Fibroblast of mammary gland (primary cell): ENCODE results near the gene ZNF583.

ENCODE experiments used
- DNase-seq: peaks from one replicate; pipeline ENCODE4 v3.0.0-alpha.2; 2010; ENCODE audit warnings: low read depth
- H3K4me3 ChIP-seq: 2 replicates; pipeline ENCODE4 v1.5.1; 2011; ENCODE audit warnings: low read depth, mild to moderate bottlenecking, low read length, moderate library complexity; ENCODE audit not compliant: control insufficient read depth
- CTCF ChIP-seq: conservative IDR thresholded peaks from 2 replicates; pipeline ENCODE4 v1.5.1; 2011; ENCODE audit warnings: low read depth, low read length, inconsistent platforms; ENCODE audit not compliant: control insufficient read depth, insufficient read depth

The ZNF583 gene

GRCh38 chr19:56403764-56404704 is at the start of gene ZNF583:
ZNF583 (plus strand) TSS chr19:56404332; CDS start chr19:56407115, 2,783 bp downstream.
- no peak for TF ChIP-seq CTCF
- peak within 1 kb of the TSS; percentile 71 for H3K4me3 ChIP-seq
- DNase-seq, result peak; percentile 97

- no peak for TF ChIP-seq CTCF
- no peak for DNase-seq
- H3K4me3 ChIP-seq, result no peak overlapping the region
Observed at GRCh38 chr19:56355517-56355916, 48.6 kb upstream of the ZNF583 start.

- DNase-seq, result no peak
- no peak overlapping the region for H3K4me3 ChIP-seq
- no peak for TF ChIP-seq CTCF
Observed at GRCh38 chr19:56356944-56357343, 47.2 kb upstream of the ZNF583 start.

- no peak overlapping the region for H3K4me3 ChIP-seq
- DNase-seq, result no peak
- TF ChIP-seq CTCF, result no peak
Observed at GRCh38 chr19:56360841-56361240, 43.3 kb upstream of the ZNF583 start.

GRCh38 chr19:56367829-56368711 is 36.1 kb upstream of the ZNF583 start:
- peak; percentile 95 for DNase-seq
- no peak for TF ChIP-seq CTCF

GRCh38 chr19:56369886-56370676 is 34.1 kb upstream of the ZNF583 start:
- H3K4me3 ChIP-seq, result no peak overlapping the region
- no peak for TF ChIP-seq CTCF

More at GRCh38 chr19:56367829-56368711, 36.1 kb upstream of the ZNF583 start:
- H3K4me3 ChIP-seq, result peak overlapping the region; percentile 76

More at GRCh38 chr19:56369886-56370676, 34.1 kb upstream of the ZNF583 start:
- DNase-seq, result no peak
